Astrocyte (in vitro differentiated cells and primary cell): ENCODE data around the gene ACKR3. TPM values are rescaled to one million over a fixed set of nuclear protein-coding genes. Genes with fewer than 3 reads are reported as not detected.

Experiments
- DNase-seq: peaks from one replicate; pipeline ENCODE4 v3.0.0-alpha.2; 2010; ENCODE audit warnings: low read depth
- FAIRE-seq: peaks from 2 replicates; lab custom pipeline; 2011; peaks lifted over from hg19 to GRCh38; lab: Jason Lieb, UNC
- H2AFZ ChIP-seq: 2 replicates; pipeline ENCODE4 v1.6.0; 2012; ENCODE audit warnings: low read depth, low read length, inconsistent platforms
- H3K27ac ChIP-seq: 2 replicates; pipeline ENCODE4 v1.5.1; 2011; ENCODE audit warnings: low read depth, low read length, inconsistent platforms
- H3K27me3 ChIP-seq: 2 replicates; pipeline ENCODE4 v1.6.0; 2011; ENCODE audit warnings: low read length, inconsistent platforms; ENCODE audit not compliant: insufficient read depth
- H3K36me3 ChIP-seq: 2 replicates; pipeline ENCODE4 v1.5.1; 2011; ENCODE audit warnings: low read length, inconsistent platforms; ENCODE audit not compliant: insufficient read depth
- H3K4me1 ChIP-seq: 2 replicates; pipeline ENCODE4 v1.5.1; 2011; ENCODE audit warnings: low read length, inconsistent platforms; ENCODE audit not compliant: insufficient read depth
- H3K4me2 ChIP-seq: 2 replicates; pipeline ENCODE4 v1.6.0; 2012; ENCODE audit warnings: low read length, inconsistent platforms
- H3K4me3 ChIP-seq: 2 replicates; pipeline ENCODE4 v1.5.1; 2011; ENCODE audit warnings: low read depth, mild to moderate bottlenecking, low read length, inconsistent platforms; ENCODE audit not compliant: insufficient read depth
- H3K79me2 ChIP-seq: 2 replicates; pipeline ENCODE4 v1.6.0; 2012; ENCODE audit warnings: mild to moderate bottlenecking, low read length, inconsistent platforms; ENCODE audit not compliant: insufficient read depth
- H3K9ac ChIP-seq: 2 replicates; pipeline ENCODE4 v1.6.0; 2012; ENCODE audit warnings: mild to moderate bottlenecking, low read length, inconsistent platforms
- H3K9me3 ChIP-seq: 2 replicates; pipeline ENCODE4 v1.5.1; 2012; ENCODE audit warnings: low read depth, mild to moderate bottlenecking, low read length, inconsistent platforms; ENCODE audit not compliant: insufficient read depth
- H4K20me1 ChIP-seq: 2 replicates; pipeline ENCODE4 v1.6.0; 2012; ENCODE audit warnings: low read length, inconsistent platforms; ENCODE audit not compliant: insufficient read depth
- H3K27ac Mint-ChIP-seq: one replicate; pipeline ENCODE4 v1.8.0; 2021; ENCODE audit warnings: mild to moderate bottlenecking, mixed read lengths; ENCODE audit not compliant: unreplicated experiment
- H3K27me3 Mint-ChIP-seq: one replicate; pipeline ENCODE4 v1.8.0; 2021; ENCODE audit warnings: low read depth, mixed read lengths; ENCODE audit not compliant: unreplicated experiment
- H3K36me3 Mint-ChIP-seq: one replicate; pipeline ENCODE4 v1.8.0; 2021; ENCODE audit warnings: low read depth, mixed read lengths; ENCODE audit not compliant: unreplicated experiment
- H3K4me1 Mint-ChIP-seq: one replicate; pipeline ENCODE4 v1.8.0; 2021; ENCODE audit warnings: low read depth, mixed read lengths; ENCODE audit not compliant: unreplicated experiment
- H3K4me3 Mint-ChIP-seq: one replicate; pipeline ENCODE4 v1.8.0; 2021; ENCODE audit warnings: mild to moderate bottlenecking, moderate library complexity, mixed read lengths; ENCODE audit not compliant: unreplicated experiment
- H3K9me3 Mint-ChIP-seq: one replicate; pipeline ENCODE4 v1.8.0; 2021; ENCODE audit warnings: mild to moderate bottlenecking, mixed read lengths; ENCODE audit not compliant: unreplicated experiment
- CTCF ChIP-seq: IDR thresholded peaks from 2 replicates; pipeline ENCODE4 v1.5.1; 2011; ENCODE audit warnings: low read depth, mild to moderate bottlenecking, inconsistent platforms, low read length, moderate library complexity; ENCODE audit not compliant: insufficient read depth
- EZH2 ChIP-seq: IDR thresholded peaks from 2 replicates; pipeline ENCODE4 v1.6.1; 2012; ENCODE audit warnings: mild to moderate bottlenecking, low read length, inconsistent platforms; ENCODE audit not compliant: insufficient read depth
- total RNA-seq: library from RNA; stranded (reverse); gene quantifications from 2 replicates; pipeline ENCODE4 v1.2.1, GENCODE V29; 2021

The ACKR3 gene
- total RNA-seq, 1 donor from 2014 or later, result 72.7 TPM

- no peak for FAIRE-seq
- peaks cover 3% of the 10 kb centered on the region for H3K9me3 ChIP-seq
- TF ChIP-seq EZH2 (no peak), CTCF (no peak)
These were observed 28.0 kb downstream of the ACKR3 start for GRCh38 chr2:236597629-236598028.

GRCh38 chr2:236599059-236599458 is 29.4 kb downstream of the ACKR3 start:
- Histone ChIP-seq H3K9me3 (peaks cover 1% of the 10 kb centered on the region), H3K27me3 (peaks cover 13% of the 10 kb centered on the region), H3K4me2 (no peak overlapping the region), H3K9ac (no peak overlapping the region), H3K4me3 (no peak overlapping the region), H4K20me1 (no peaks in the 10 kb centered on the region), H3K36me3 (no peaks in the 10 kb centered on the region), H2AFZ (no peak overlapping the region), H3K27ac (no peak overlapping the region), H3K79me2 (no peaks in the 10 kb centered on the region), H3K4me1 (no peaks in the 10 kb centered on the region)
- H3K4me3 Mint-ChIP-seq, result no peak overlapping the region
- FAIRE-seq, result no peak
- no peaks in the 10 kb centered on the region for H3K4me1 Mint-ChIP-seq
- DNase-seq, result no peak
- peaks cover 26% of the 10 kb centered on the region for H3K27me3 Mint-ChIP-seq
- H3K36me3 Mint-ChIP-seq, result peaks cover 2% of the 10 kb centered on the region
- TF ChIP-seq EZH2 (no peak), CTCF (no peak)
- peaks cover 6% of the 10 kb centered on the region for H3K9me3 Mint-ChIP-seq
- no peak overlapping the region for H3K27ac Mint-ChIP-seq

More at GRCh38 chr2:236597629-236598028, 28.0 kb downstream of the ACKR3 start:
- no peaks in the 10 kb centered on the region for H3K36me3 ChIP-seq
- H3K36me3 Mint-ChIP-seq, result peaks cover 2% of the 10 kb centered on the region
- H3K27ac Mint-ChIP-seq, result no peak overlapping the region
- no peak overlapping the region for H3K4me2 ChIP-seq
- H3K4me3 Mint-ChIP-seq, result no peak overlapping the region
- H3K4me3 ChIP-seq, result no peak overlapping the region
- no peaks in the 10 kb centered on the region for H3K4me1 Mint-ChIP-seq
- no peaks in the 10 kb centered on the region for H3K4me1 ChIP-seq
- DNase-seq, result no peak
- no peak overlapping the region for H2AFZ ChIP-seq
- peaks cover 12% of the 10 kb centered on the region for H3K27me3 ChIP-seq
- no peaks in the 10 kb centered on the region for H3K79me2 ChIP-seq
- H3K27ac ChIP-seq, result no peak overlapping the region
- H4K20me1 ChIP-seq, result no peaks in the 10 kb centered on the region
- peaks cover 6% of the 10 kb centered on the region for H3K9me3 Mint-ChIP-seq
- peaks cover 24% of the 10 kb centered on the region for H3K27me3 Mint-ChIP-seq
- H3K9ac ChIP-seq, result no peak overlapping the region

- peaks cover 16% of the 10 kb centered on the region for H3K27me3 ChIP-seq
- H3K79me2 ChIP-seq, result no peaks in the 10 kb centered on the region
- TF ChIP-seq EZH2, result no peak
- TF ChIP-seq CTCF, result no peak
- no peak overlapping the region for H3K9ac ChIP-seq
- H3K27ac ChIP-seq, result no peak overlapping the region
- H3K4me1 ChIP-seq, result no peaks in the 10 kb centered on the region
- no peak overlapping the region for H2AFZ ChIP-seq
- no peaks in the 10 kb centered on the region for H4K20me1 ChIP-seq
- no peak overlapping the region for H3K4me3 ChIP-seq
- Mint-ChIP-seq H3K27me3 (peaks cover 30% of the 10 kb centered on the region), H3K27ac (no peak overlapping the region), H3K4me3 (no peak overlapping the region), H3K4me1 (peaks cover 5% of the 10 kb centered on the region), H3K9me3 (peaks cover 6% of the 10 kb centered on the region), H3K36me3 (peaks cover 2% of the 10 kb centered on the region)
- no peaks in the 10 kb centered on the region for H3K9me3 ChIP-seq
- DNase-seq (no peak), FAIRE-seq (no peak)
- no peaks in the 10 kb centered on the region for H3K36me3 ChIP-seq
- no peak overlapping the region for H3K4me2 ChIP-seq
These were observed 30.5 kb downstream of the ACKR3 start for GRCh38 chr2:236600158-236600557.
